SK-N-SH treated with all-trans-retinoic acid at 6 μM for 48 hours (cell line): Measurements from ENCODE around the gene KANK2.
A peak's percentile ranks its signal among the peaks of the same experiment; 100 is the strongest.

Experiments used
- ATAC-seq: fragments of 200-7000 bp; cut with Tn5 transposase; 3 replicates; pipeline ENCODE4 v1.9.1; 2020; ENCODE audit warnings: mild to moderate bottlenecking, moderate library complexity
- ARNTL ChIP-seq: fragments of 450-650 bp; formaldehyde crosslinking; IDR thresholded peaks from 2 replicates; pipeline ENCODE4 v1.5.0; 2020; ENCODE audit warnings: low read depth, mild to moderate bottlenecking, moderate library complexity, borderline replicate concordance
- BACH2 ChIP-seq: fragments of 250-450 bp; sonication (Bioruptor Pico); IDR thresholded peaks from 2 replicates; pipeline ENCODE4 v1.9.0; 2021; ENCODE audit warnings: mild to moderate bottlenecking, borderline replicate concordance
- CSDC2 ChIP-seq: fragments of 250-450 bp; sonication (Bioruptor Pico); IDR thresholded peaks from 2 replicates; pipeline ENCODE4 v1.5.0; 2020; ENCODE audit warnings: mild to moderate bottlenecking, moderate library complexity
- ESRRG ChIP-seq: fragments of 250-450 bp; sonication (Bioruptor Pico); IDR thresholded peaks from 2 replicates; pipeline ENCODE4 v1.6.1; 2021; ENCODE audit warnings: mild to moderate bottlenecking
- GLIS3 ChIP-seq: fragments of 250-450 bp; sonication (Bioruptor Pico); IDR thresholded peaks from 2 replicates; pipeline ENCODE4 v1.5.0; 2020; ENCODE audit warnings: mild to moderate bottlenecking, moderate library complexity
- ISL1 ChIP-seq: fragments of 250-450 bp; sonication (Bioruptor Pico); IDR thresholded peaks from 2 replicates; pipeline ENCODE4 v2.1.2; 2022; ENCODE audit warnings: mild to moderate bottlenecking, moderate library complexity
- OSR1 ChIP-seq: fragments of 250-450 bp; sonication (Bioruptor Pico); IDR thresholded peaks from 2 replicates; pipeline ENCODE4 v1.8.0; 2022; ENCODE audit warnings: moderate library complexity, mild to moderate bottlenecking, inconsistent platforms
- PPARA ChIP-seq: fragments of 250-450 bp; sonication (Bioruptor Pico); IDR thresholded peaks from 2 replicates; pipeline ENCODE4 v1.5.0; 2020; ENCODE audit warnings: mild to moderate bottlenecking, borderline replicate concordance
- RARB ChIP-seq: fragments of 250-450 bp; sonication (Bioruptor Pico); IDR thresholded peaks from 2 replicates; pipeline ENCODE4 v1.8.0; 2021; ENCODE audit warnings: mild to moderate bottlenecking, moderate library complexity
- TCF4 ChIP-seq: fragments of 250-450 bp; sonication (Bioruptor Pico); IDR thresholded peaks from 2 replicates; pipeline ENCODE4 v1.8.0; 2021; ENCODE audit warnings: mild to moderate bottlenecking, moderate library complexity, borderline replicate concordance
- TOX ChIP-seq: fragments of 250-450 bp; sonication (Bioruptor Pico); IDR thresholded peaks from 2 replicates; pipeline ENCODE4 v1.8.0; 2021; ENCODE audit warnings: mild to moderate bottlenecking, moderate library complexity, borderline replicate concordance
- ZC3H10 ChIP-seq: fragments of 250-450 bp; sonication (Bioruptor Pico); IDR thresholded peaks from 2 replicates; pipeline ENCODE4 v1.5.1; 2021; ENCODE audit warnings: mild to moderate bottlenecking, moderate library complexity
- ZFP3 ChIP-seq: fragments of 250-450 bp; sonication (Bioruptor Pico); IDR thresholded peaks from 2 replicates; pipeline ENCODE4 v1.5.0; 2020; ENCODE audit warnings: mild to moderate bottlenecking, moderate library complexity
- ZFP30 ChIP-seq: fragments of 450-650 bp; formaldehyde crosslinking; IDR thresholded peaks from 2 replicates; pipeline ENCODE4 v1.5.0; 2022; ENCODE audit warnings: mild to moderate bottlenecking, moderate library complexity
- ZNF565 ChIP-seq: fragments of 450-650 bp; formaldehyde crosslinking; conservative IDR thresholded peaks from 2 replicates; pipeline ENCODE4 v1.5.0; 2020; ENCODE audit warnings: low read depth, mild to moderate bottlenecking, moderate library complexity
- ZNF70 ChIP-seq: fragments of 450-650 bp; formaldehyde crosslinking; IDR thresholded peaks from 2 replicates; pipeline ENCODE4 v1.5.0; 2020; ENCODE audit warnings: mild to moderate bottlenecking, moderate library complexity
- ZNF8 ChIP-seq: fragments of 450-650 bp; formaldehyde crosslinking; IDR thresholded peaks from 2 replicates; pipeline ENCODE4 v1.5.0; 2020; ENCODE audit warnings: mild to moderate bottlenecking, moderate library complexity
- TF ChIP-seq, protein P1 (sequence below): fragments of 250-450 bp; sonication (Bioruptor Pico); IDR thresholded peaks from 2 replicates; pipeline ENCODE4 v1.8.0; 2021; ENCODE audit warnings: low read depth, mild to moderate bottlenecking, moderate library complexity, borderline replicate concordance
- TF ChIP-seq, protein P2 (sequence below): fragments of 250-450 bp; sonication (Bioruptor Pico); IDR thresholded peaks from 2 replicates; pipeline ENCODE4 v1.8.0; 2020; ENCODE audit warnings: mild to moderate bottlenecking, moderate library complexity, borderline replicate concordance
- TF ChIP-seq, protein P3 (sequence below): fragments of 250-450 bp; sonication (Bioruptor Pico); IDR thresholded peaks from 2 replicates; pipeline ENCODE4 v1.5.0; 2020; ENCODE audit warnings: mild to moderate bottlenecking, moderate library complexity
- TF ChIP-seq, protein P4 (sequence below): fragments of 250-450 bp; sonication (Bioruptor Pico); IDR thresholded peaks from 2 replicates; pipeline ENCODE4 v1.5.1; 2021; ENCODE audit warnings: mild to moderate bottlenecking, moderate library complexity
- TF ChIP-seq, protein P5 (sequence below): fragments of 250-450 bp; sonication (Bioruptor Pico); IDR thresholded peaks from 2 replicates; pipeline ENCODE4 v1.5.1; 2020; ENCODE audit warnings: low read depth, mild to moderate bottlenecking, moderate library complexity

KANK2 gene

DNA sequence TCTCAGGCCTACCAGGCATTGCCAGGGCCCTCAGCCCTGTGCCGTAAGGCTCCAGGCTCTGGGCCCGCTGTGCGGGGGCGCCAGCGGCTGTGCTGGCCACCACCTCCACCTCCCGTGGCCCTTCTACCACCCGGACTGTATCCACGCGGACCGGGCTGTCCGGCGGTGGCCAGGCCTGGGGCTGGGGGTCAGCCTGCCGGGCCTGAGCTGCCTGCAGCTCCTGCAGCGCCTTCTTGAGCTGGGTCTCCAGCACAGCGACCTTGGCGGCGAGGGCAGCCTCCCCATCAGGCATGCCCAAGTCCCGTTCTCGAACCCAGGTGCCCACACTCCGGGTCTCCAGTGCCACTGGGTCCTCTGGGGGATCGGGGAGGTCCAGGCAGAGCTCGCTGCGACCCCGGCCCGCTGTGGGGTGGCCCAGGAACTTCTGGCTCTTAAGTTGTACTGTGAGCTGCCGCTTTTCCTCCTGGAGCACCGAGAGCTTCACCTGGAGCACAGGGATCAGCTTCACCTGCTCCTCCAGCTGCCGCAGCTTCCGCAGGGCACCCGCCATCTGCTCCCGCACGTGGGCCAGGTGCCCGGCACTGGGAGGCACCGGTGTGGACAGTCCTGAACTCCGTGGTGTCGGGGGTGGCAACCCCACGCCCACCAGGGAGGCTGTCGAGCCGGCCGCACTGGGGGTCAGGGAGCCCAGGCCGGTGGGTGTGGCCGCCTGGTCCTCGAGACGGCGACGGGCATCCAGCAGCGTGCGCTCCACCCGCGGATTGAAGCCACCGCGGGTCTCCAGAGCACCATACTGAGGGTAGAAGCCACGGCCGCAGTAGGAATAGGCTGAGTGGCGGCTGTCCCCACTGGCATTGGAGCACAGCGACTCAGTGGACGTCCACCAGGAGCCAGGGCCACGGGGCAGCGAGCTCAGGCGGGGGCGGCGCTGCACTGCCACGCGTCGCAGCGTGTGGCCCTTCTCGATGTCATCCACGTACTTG is 4.1 kb downstream of the KANK2 start:
- no peak for ATAC-seq
- TF ChIP-seq GLIS3 (no peak), ZFP3 (CRISPR knock-in tag) (no peak)

DNA sequence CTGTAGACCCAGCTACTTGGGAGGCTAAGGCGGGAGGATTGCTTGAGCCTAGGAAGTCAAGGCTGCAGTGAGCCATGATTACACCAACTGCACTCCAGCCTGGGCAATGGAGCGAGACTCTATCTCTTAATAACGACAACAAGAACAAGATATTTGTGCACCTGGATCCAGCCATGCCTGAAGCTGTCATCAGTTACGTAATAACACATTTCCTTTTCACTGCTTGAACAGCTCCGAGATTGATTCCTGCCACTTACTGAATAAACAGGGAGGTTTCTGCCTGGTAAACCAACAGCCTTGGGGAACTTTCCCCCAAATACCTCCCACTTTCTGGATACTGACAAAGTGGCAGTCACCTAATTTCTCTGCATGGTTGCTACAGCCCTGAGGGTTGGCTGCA is 5.4 kb downstream of the KANK2 start:
- no peak for ATAC-seq
- TF ChIP-seq BACH2 (no peak), ZC3H10 (no peak), TOX (CRISPR knock-in tag) (no peak), ZFP30 (no peak), ZNF8 (CRISPR knock-in tag) (no peak), ZNF565 (no peak), ISL1 (CRISPR knock-in tag) (no peak), ESRRG (no peak), ARNTL (CRISPR knock-in tag) (no peak), RARB (CRISPR knock-in tag) (no peak), ZFP3 (CRISPR knock-in tag) (no peak), CSDC2 (no peak), OSR1 (CRISPR knock-in tag) (no peak)
- TF ChIP-seq, protein P1, sequence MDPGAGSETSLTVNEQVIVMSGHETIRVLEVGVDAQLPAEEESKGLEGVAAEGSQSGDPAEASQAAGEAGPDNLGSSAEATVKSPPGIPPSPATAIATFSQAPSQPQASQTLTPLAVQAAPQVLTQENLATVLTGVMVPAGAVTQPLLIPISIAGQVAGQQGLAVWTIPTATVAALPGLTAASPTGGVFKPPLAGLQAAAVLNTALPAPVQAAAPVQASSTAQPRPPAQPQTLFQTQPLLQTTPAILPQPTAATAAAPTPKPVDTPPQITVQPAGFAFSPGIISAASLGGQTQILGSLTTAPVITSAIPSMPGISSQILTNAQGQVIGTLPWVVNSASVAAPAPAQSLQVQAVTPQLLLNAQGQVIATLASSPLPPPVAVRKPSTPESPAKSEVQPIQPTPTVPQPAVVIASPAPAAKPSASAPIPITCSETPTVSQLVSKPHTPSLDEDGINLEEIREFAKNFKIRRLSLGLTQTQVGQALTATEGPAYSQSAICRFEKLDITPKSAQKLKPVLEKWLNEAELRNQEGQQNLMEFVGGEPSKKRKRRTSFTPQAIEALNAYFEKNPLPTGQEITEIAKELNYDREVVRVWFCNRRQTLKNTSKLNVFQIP (CRISPR knock-in tag): no peak
- TF ChIP-seq, protein P2, sequence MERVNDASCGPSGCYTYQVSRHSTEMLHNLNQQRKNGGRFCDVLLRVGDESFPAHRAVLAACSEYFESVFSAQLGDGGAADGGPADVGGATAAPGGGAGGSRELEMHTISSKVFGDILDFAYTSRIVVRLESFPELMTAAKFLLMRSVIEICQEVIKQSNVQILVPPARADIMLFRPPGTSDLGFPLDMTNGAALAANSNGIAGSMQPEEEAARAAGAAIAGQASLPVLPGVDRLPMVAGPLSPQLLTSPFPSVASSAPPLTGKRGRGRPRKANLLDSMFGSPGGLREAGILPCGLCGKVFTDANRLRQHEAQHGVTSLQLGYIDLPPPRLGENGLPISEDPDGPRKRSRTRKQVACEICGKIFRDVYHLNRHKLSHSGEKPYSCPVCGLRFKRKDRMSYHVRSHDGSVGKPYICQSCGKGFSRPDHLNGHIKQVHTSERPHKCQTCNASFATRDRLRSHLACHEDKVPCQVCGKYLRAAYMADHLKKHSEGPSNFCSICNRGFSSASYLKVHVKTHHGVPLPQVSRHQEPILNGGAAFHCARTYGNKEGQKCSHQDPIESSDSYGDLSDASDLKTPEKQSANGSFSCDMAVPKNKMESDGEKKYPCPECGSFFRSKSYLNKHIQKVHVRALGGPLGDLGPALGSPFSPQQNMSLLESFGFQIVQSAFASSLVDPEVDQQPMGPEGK (CRISPR knock-in tag): no peak
- TF ChIP-seq, protein P3, sequence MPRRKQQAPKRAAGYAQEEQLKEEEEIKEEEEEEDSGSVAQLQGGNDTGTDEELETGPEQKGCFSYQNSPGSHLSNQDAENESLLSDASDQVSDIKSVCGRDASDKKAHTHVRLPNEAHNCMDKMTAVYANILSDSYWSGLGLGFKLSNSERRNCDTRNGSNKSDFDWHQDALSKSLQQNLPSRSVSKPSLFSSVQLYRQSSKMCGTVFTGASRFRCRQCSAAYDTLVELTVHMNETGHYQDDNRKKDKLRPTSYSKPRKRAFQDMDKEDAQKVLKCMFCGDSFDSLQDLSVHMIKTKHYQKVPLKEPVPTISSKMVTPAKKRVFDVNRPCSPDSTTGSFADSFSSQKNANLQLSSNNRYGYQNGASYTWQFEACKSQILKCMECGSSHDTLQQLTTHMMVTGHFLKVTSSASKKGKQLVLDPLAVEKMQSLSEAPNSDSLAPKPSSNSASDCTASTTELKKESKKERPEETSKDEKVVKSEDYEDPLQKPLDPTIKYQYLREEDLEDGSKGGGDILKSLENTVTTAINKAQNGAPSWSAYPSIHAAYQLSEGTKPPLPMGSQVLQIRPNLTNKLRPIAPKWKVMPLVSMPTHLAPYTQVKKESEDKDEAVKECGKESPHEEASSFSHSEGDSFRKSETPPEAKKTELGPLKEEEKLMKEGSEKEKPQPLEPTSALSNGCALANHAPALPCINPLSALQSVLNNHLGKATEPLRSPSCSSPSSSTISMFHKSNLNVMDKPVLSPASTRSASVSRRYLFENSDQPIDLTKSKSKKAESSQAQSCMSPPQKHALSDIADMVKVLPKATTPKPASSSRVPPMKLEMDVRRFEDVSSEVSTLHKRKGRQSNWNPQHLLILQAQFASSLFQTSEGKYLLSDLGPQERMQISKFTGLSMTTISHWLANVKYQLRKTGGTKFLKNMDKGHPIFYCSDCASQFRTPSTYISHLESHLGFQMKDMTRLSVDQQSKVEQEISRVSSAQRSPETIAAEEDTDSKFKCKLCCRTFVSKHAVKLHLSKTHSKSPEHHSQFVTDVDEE (CRISPR knock-in tag): no peak
- TF ChIP-seq, protein P4, sequence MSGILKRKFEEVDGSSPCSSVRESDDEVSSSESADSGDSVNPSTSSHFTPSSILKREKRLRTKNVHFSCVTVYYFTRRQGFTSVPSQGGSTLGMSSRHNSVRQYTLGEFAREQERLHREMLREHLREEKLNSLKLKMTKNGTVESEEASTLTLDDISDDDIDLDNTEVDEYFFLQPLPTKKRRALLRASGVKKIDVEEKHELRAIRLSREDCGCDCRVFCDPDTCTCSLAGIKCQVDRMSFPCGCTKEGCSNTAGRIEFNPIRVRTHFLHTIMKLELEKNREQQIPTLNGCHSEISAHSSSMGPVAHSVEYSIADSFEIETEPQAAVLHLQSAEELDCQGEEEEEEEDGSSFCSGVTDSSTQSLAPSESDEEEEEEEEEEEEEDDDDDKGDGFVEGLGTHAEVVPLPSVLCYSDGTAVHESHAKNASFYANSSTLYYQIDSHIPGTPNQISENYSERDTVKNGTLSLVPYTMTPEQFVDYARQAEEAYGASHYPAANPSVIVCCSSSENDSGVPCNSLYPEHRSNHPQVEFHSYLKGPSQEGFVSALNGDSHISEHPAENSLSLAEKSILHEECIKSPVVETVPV: no peak
- TF ChIP-seq, protein P5, sequence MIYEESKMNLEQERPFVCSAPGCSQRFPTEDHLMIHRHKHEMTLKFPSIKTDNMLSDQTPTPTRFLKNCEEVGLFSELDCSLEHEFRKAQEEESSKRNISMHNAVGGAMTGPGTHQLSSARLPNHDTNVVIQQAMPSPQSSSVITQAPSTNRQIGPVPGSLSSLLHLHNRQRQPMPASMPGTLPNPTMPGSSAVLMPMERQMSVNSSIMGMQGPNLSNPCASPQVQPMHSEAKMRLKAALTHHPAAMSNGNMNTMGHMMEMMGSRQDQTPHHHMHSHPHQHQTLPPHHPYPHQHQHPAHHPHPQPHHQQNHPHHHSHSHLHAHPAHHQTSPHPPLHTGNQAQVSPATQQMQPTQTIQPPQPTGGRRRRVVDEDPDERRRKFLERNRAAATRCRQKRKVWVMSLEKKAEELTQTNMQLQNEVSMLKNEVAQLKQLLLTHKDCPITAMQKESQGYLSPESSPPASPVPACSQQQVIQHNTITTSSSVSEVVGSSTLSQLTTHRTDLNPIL: no peak
- TF ChIP-seq, all 23 proteins: peak for 0

DNA sequence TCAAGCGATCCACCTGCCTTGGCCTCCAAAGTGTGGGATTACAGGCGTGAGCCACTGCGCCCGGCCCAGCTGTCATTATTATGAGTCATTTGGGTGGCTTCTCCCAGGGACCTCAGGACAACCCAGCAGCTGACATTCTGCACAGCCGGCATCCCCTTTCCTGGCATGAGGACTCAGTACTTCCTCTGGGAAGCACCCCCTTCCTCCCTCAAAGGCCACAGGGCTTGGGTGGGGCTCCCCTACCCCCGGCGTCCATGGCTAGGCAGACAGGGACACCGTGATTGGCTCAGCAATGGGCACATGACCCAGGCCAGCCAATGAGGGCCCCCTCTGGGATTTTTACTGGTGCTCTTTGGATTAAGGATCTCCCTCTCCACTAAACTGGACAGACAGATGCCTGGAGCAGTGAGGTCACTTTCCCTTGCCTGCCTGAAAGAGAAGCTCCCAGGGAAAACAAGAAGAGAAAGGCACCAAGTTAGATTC is 6.0 kb downstream of the KANK2 start:
- ATAC-seq: peak; percentile 66
- TF ChIP-seq OSR1 (CRISPR knock-in tag) (no peak), GLIS3 (no peak), ZNF70 (CRISPR knock-in tag) (no peak), TCF4 (no peak), PPARA (no peak), ZC3H10 (no peak), ESRRG (no peak)
- TF ChIP-seq, protein P3 (CRISPR knock-in tag): no peak
- TF ChIP-seq, protein P5: no peak
- TF ChIP-seq, protein P1 (CRISPR knock-in tag): no peak
- TF ChIP-seq, all 23 proteins: peak for 0
